Medulla oblongata (tissue), 1 donor: ENCODE data around the gene SREBF1.
A peak's percentile ranks its signal among the peaks of the same experiment; 100 is the strongest.

Source experiments
- DNase-seq: peaks from one replicate; pipeline ENCODE4 v3.0.0-alpha.2; 2015; ENCODE audit errors: extremely low spot score

The SREBF1 gene

GRCh38 chr17:17781591-17782496, 54.9 kb downstream of the SREBF1 start:
- DNase-seq, result peak; percentile 75

- DNase-seq, result peak; percentile 39
Measured at GRCh38 chr17:17780922-17781590, 55.7 kb downstream of the SREBF1 start.

GRCh38 chr17:17779015-17779611, 57.7 kb downstream of the SREBF1 start:
- peak; percentile 29 for DNase-seq

- peak; percentile 82 for DNase-seq
Measured at GRCh38 chr17:17778308-17779014, 58.3 kb downstream of the SREBF1 start.

GRCh38 chr17:17776889-17777288, 59.9 kb downstream of the SREBF1 start:
- no peak for DNase-seq

GRCh38 chr17:17774009-17774881, 62.5 kb downstream of the SREBF1 start:
- peak; percentile 17 for DNase-seq

- DNase-seq, result no peak
Measured at GRCh38 chr17:17772231-17772630, 64.6 kb downstream of the SREBF1 start.

GRCh38 chr17:17771498-17772201, 65.1 kb downstream of the SREBF1 start:
- DNase-seq, result no peak

GRCh38 chr17:17770632-17771044, 66.1 kb downstream of the SREBF1 start:
- no peak for DNase-seq

GRCh38 chr17:17769869-17770631, 66.7 kb downstream of the SREBF1 start:
- no peak for DNase-seq

- no peak for DNase-seq
Measured at GRCh38 chr17:17768424-17769088, 68.2 kb downstream of the SREBF1 start.

- DNase-seq, result no peak
Measured at GRCh38 chr17:17767887-17768418, 68.8 kb downstream of the SREBF1 start.

- no peak for DNase-seq
Measured at GRCh38 chr17:17767154-17767869, 69.5 kb downstream of the SREBF1 start.

GRCh38 chr17:17766744-17767120, 70.1 kb downstream of the SREBF1 start:
- DNase-seq, result no peak

GRCh38 chr17:17766077-17766743, 70.6 kb downstream of the SREBF1 start:
- no peak for DNase-seq

GRCh38 chr17:17765359-17766076, 71.3 kb downstream of the SREBF1 start:
- DNase-seq, result no peak

- no peak for DNase-seq
Measured at GRCh38 chr17:17763734-17764133, 73.1 kb downstream of the SREBF1 start.
